Head of caudate nucleus (tissue), 42 donors: ENCODE measurements around the gene C17orf107.
"Not testable (repeated sequence)": the region's sequence is repeated elsewhere in the genome, so short reads cannot be mapped to it uniquely, and the experiment has no call there.

Experiments used
- DNase-seq, 42 donors: peaks; one replicate each; pipeline versions ENCODE4 v3.0.0 to v3.0.0-alpha.2; 2020 to 2021; ENCODE audit warnings: mixed read lengths in 7 of 42
- intact Hi-C: fragments of 100-400 bp; cut with DNase I; formaldehyde crosslinking; loops from one replicate; pipeline ENCODE4 v1.15.0; 2022

The C17orf107 gene

GRCh38 chr17:4896332-4897197 is 2.8 kb upstream of the C17orf107 start:
- DNase-seq, result no peak
- intact Hi-C loops, result no loop called here

GRCh38 chr17:4897198-4897687 is 2.1 kb upstream of the C17orf107 start:
- intact Hi-C loops, result no loop called here
- DNase-seq, result no peak

DNA sequence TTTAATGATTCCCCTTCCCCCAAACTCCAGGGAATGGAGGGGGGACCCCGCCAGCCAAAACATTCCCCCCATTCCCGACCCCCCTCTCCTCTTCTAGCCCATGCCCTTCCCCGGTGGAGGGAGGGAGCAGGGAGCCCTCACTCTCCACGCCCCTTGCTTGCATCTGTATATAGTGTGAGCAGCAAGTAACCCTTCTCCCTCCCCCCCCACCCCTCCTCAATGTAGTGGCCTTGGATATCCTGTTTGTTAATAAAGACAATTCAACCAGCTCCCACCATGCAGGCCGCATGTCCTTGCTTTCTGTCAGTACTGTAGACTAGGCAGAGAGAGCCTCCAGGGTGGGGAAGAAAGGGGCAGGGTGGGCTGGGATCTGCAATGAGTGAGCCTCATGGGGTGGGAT is 1.6 kb upstream of the C17orf107 start:
- DNase-seq, result no peak
- intact Hi-C loops, result no loop called here

- DNase-seq, result no peak
- intact Hi-C loops, result no loop called here
Measured at GRCh38 chr17:4898351-4898750, 985 bp upstream of the C17orf107 start.

DNA sequence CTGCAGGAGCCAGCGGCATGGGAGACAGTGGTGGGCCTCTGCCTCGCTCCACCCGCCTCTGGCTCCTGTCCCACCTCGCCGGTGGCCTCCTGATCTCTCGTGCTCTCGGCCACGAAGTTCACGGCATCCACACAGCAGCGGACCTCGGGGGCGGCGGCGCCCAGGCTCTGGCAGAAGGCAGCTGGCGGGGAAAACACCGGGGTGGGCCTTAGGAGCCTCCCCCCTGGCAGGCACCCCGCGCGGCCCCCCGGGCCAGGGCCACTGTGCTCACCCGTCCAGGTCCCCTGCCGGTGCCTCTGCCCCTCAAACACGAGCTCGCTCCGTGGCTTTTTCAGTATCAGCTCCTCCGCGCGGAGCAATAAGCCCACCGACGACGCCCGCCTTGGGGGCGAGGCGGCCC is 409 bp upstream of the C17orf107 start:
- DNase-seq, result peak in 1 of 42 donors; percentile 21
- intact Hi-C loops, result no loop called here

DNA sequence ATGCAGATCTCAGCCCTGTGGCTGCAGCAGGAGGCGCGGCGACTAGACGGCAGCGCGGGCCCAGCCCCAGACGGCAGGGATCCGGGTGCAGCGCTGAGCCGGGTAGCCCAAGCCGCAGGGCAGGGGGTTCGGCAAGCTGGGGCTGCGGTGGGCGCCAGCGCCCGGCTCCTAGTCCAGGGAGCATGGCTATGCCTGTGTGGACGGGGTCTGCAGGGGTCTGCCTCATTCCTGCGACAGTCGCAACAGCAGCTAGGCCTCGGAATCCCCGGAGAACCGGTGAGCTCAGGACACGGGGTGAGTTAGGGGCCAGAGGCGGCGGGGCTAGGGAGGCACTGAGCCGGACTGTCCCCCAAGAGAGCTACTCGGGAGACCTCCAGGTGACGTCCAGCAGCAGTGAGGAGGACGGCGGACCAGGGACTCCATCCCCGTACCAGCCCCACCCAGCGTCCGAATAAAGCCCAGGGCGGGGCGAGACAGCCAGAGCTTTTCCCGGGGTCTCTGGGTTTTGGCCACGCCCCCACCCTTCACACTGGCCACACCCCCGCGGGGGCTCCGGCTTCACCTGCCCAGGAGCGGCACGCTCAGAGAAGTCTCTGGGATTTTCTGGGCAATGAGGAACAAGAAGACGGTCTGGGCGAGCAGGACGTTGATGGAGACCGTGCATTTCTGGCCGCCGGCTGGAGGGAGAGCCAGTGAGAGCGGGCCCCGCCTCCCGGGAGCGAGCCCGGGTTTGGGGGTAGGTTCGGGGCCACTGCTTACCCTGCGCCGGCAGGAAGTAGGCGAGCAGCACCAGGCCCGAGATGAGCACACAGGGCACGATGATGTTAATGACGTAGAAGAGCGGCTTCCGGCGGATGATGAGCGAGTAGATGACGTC is 1.1 kb downstream of the C17orf107 start:
- peak in 1 of 42 donors; percentile 29 for DNase-seq
- intact Hi-C loops, result loop anchor here (10.0 kb wide), 1 partner anchor 164 kb away; no protein-coding TSS in a partner anchor

DNA sequence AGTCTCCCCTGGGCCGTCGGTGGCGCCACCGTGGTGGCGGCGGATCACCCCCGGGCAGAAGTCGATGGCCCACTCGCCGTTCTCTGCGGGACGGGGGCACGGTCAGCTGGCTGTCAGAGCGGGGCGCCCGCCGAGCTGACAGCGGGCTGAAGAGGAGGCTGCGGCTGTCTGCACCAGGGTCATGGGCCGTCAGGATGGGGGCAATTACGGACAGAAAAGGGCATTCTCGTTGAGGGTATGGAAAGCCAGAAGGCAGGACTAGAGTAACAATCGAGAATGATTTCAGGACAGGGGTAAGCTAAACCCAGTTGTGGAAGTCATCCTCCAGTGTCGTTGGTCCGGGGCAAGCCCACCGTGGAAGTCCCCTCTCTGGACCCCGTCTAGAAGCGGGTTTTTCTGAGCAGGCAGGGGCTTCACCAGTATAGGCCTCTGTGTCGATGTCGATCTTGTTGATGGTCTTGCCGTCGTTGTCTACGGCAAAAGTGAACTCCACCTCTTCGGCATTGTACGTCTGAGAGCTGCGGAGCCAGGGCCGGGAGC is 1.8 kb downstream of the C17orf107 start:
- DNase-seq, result peak in 1 of 42 donors; percentile 15
- intact Hi-C loops, result loop anchor here (10.0 kb wide), 1 partner anchor 164 kb away; no protein-coding TSS in a partner anchor

GRCh38 chr17:4901648-4902344 is 2.5 kb downstream of the C17orf107 start:
- intact Hi-C loops, result loop anchor here (10.0 kb wide), 1 partner anchor 163 kb away; no protein-coding TSS in a partner anchor
- DNase-seq, result peak in 27 of 42 donors; percentile 27 to 71 (median 48)

DNA sequence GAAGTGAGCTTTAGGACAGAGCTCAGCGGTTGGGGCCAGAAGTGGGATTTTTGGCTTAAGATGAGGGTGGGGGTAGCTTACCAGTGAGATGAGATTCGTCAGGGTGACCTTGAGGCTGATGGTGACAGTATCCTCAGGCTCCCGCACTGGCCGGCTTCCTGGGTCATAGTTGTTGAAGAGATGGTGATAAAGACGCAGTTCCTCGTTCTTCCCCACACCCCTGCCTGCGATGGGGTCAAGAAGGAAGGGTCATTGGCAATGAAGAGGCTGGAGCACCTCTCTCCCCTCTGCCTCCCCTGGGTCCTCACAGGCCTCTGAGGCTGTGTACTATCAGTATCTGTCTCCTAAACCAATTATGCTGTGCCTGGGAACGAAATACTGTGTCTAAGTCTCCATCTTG is 3.2 kb downstream of the C17orf107 start:
- no peak for DNase-seq
- intact Hi-C loops, result loop anchor here (10.0 kb wide), 1 partner anchor 162 kb away; no protein-coding TSS in a partner anchor

DNA sequence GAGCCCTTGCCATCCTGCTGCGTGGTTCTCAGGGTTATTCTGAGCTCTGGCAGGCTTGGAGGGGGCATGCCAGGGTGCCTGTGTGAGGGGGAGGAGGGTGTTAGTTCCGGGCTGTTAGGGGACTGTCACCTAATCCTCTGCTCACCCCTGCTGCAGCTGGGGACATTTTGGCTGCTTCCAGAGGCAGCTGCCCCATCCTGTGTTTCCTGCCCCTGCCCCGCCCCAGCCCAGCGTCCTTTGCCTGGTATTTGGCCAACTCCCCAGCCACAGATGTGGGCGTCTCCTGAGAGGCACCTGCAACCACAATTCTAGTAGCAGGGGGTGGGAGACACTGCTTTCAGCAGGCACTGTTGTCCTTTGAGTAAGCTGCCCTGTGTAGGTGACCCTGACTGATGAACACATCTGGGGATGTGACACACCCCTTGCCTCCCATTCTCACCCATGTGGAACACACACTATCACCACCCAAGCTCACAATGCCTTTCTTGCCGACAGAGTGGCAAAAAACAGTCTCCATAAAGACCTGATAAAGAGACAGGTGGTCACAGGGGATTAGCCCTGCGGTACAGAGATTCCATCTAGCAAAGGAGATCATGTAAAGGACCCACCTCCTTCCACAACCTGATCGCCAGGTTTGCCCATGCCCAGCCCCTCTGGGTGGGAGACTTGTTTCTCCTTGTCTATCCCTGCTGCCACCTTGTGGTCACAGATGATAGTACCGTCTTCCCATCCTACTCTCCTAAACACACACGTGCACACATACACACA is 3.9 kb downstream of the C17orf107 start, which contains the start of gene CHRNE:
TSS of gene CHRNE (minus strand) at position 48 of the 768 bp plus-strand sequence. CDS start at position 13, 35 bp downstream.
- DNase-seq, result peak; percentile 29 to 95 (median 82)

GRCh38 chr17:4906642-4907041 is 7.3 kb downstream of the C17orf107 start:
- intact Hi-C loops, result loop anchor here (10.0 kb wide), 1 partner anchor 158 kb away; no protein-coding TSS in a partner anchor
- DNase-seq, result not testable (repeated sequence)

More for the DNA sequence above, 3.9 kb downstream of the C17orf107 start, which contains the start of gene CHRNE:
- intact Hi-C loops, result loop anchor here (10.0 kb wide), 1 partner anchor 162 kb away; no protein-coding TSS in a partner anchor

- intact Hi-C loops, result loop anchor here (10.0 kb wide), 1 partner anchor 156 kb away; no protein-coding TSS in a partner anchor
- DNase-seq, result peak in 2 of 42 donors; percentile 28 to 48
Measured at GRCh38 chr17:4908301-4908700, 9.0 kb downstream of the C17orf107 start.

- peak; percentile 67 to 93 (median 86) for DNase-seq
- intact Hi-C loops, result loop anchor here (10.0 kb wide), 1 partner anchor 156 kb away; no protein-coding TSS in a partner anchor
Measured at GRCh38 chr17:4908711-4909496, 9.6 kb downstream of the C17orf107 start.

DNA sequence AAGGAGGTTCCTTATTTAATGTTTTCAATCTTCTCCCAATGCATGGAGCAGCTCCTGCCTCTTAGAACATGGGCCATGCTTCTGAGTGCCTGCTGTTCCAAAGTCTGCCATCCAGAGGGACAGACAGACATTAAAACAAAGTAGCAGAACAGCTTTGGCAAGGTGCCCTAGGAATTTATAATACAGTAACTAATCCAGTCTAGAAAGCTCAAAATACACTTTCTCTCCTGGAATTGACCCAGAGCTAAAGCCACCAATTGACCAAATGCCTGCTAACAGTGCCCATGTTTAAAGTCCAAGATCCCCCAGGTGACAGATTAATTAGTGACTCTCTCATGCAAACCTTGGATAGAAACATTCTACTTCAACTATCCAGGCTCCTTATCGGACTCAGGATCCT is 14.7 kb downstream of the C17orf107 start:
- intact Hi-C loops, result no loop called here
- DNase-seq, result no peak

GRCh38 chr17:4914551-4914950 is 15.2 kb downstream of the C17orf107 start:
- intact Hi-C loops, DNase-seq: not testable (repeated sequence)

- DNase-seq, result no peak
- intact Hi-C loops, result no loop called here
Measured at GRCh38 chr17:4919511-4920047, 20.2 kb downstream of the C17orf107 start.
